Liver (tissue), 3 donors: ENCODE data around the gene ASTN1.

Experiments used
- FOXA1 ChIP-seq: IDR thresholded peaks from 2 replicates; pipeline ENCODE4 v1.6.1; 2016; ENCODE audit warnings: antibody characterized with exemption
- HNF4G ChIP-seq: IDR thresholded peaks from 2 replicates; pipeline ENCODE4 v1.6.1; 2016; ENCODE audit warnings: antibody characterized with exemption
- JUND ChIP-seq, 2 donors: IDR thresholded peaks; 2 replicates each; pipeline ENCODE4 v1.6.1; 2016; ENCODE audit warnings: antibody characterized with exemption in 2 of 2
- RXRA ChIP-seq, 2 donors: IDR thresholded peaks; 2 replicates each; pipeline ENCODE4 v1.6.1; 2017 to 2018; ENCODE audit warnings: antibody characterized with exemption in 2 of 2, mild to moderate bottlenecking in 1 of 2
- SP1 ChIP-seq: IDR thresholded peaks from 2 replicates; pipeline ENCODE4 v1.6.1; 2018; ENCODE audit warnings: antibody characterized with exemption, mild to moderate bottlenecking
- TF ChIP-seq, protein P1 (sequence below): fragments of 150-350 bp; IDR thresholded peaks from 2 replicates; pipeline ENCODE4 v1.5.1; 2017; ENCODE audit warnings: improper control_type of control experiment, low read depth, low read length; ENCODE audit not compliant: missing input control
- TF ChIP-seq, protein P2 (sequence below): IDR thresholded peaks from 2 replicates; pipeline ENCODE4 v1.6.1; 2016; ENCODE audit warnings: antibody characterized with exemption
- TF ChIP-seq, protein P3 (sequence below): IDR thresholded peaks from 2 replicates; pipeline ENCODE4 v1.6.1; 2016; ENCODE audit warnings: antibody characterized with exemption, mild to moderate bottlenecking
- TF ChIP-seq, protein P4 (sequence below): IDR thresholded peaks from 2 replicates; pipeline ENCODE4 v1.6.1; 2016; ENCODE audit warnings: antibody characterized with exemption
- TF ChIP-seq, protein P5 (sequence below): IDR thresholded peaks from 2 replicates; pipeline ENCODE4 v1.6.1; 2016; ENCODE audit warnings: antibody characterized with exemption
- donor health status: healthy.
- donor health status: healthy.

DNA sequence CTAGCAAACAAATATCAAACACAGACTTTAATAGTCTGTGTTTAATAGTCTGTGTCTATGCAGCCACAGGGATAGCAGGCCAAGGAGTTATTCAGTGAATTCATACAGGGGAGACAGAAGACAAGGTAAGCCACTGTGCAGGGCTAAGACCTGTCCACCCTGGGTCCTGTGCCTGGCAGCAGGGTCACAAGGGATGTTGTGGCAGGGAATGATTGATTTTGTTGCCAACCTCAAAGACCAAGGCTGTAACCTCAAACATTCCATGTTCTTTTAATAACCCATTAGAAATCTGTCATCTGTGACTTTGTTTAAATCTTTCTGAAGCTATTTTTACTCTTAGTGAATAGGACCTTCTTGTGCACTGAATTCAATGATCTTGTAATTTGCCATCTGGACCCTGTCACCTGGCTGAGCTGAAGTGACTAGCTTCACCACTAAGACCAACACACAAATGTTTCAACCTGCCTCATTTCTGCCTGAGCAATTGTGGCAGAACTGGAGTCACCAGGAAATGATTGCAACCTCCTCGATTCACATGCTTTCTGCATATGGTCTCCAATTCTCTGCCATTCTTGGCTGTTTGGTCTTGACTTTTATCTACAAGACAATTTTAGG lies 154.2 kb downstream of the ASTN1 start:
- TF ChIP-seq, protein P1, sequence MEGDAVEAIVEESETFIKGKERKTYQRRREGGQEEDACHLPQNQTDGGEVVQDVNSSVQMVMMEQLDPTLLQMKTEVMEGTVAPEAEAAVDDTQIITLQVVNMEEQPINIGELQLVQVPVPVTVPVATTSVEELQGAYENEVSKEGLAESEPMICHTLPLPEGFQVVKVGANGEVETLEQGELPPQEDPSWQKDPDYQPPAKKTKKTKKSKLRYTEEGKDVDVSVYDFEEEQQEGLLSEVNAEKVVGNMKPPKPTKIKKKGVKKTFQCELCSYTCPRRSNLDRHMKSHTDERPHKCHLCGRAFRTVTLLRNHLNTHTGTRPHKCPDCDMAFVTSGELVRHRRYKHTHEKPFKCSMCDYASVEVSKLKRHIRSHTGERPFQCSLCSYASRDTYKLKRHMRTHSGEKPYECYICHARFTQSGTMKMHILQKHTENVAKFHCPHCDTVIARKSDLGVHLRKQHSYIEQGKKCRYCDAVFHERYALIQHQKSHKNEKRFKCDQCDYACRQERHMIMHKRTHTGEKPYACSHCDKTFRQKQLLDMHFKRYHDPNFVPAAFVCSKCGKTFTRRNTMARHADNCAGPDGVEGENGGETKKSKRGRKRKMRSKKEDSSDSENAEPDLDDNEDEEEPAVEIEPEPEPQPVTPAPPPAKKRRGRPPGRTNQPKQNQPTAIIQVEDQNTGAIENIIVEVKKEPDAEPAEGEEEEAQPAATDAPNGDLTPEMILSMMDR: no peak
- TF ChIP-seq RXRA (IDR thresholded peaks at IDR 0.05) (no peak), JUND (IDR thresholded peaks at IDR 0.05) (no peak), SP1 (no peak), FOXA1 (no peak), HNF4G (no peak)
- TF ChIP-seq, protein P2, sequence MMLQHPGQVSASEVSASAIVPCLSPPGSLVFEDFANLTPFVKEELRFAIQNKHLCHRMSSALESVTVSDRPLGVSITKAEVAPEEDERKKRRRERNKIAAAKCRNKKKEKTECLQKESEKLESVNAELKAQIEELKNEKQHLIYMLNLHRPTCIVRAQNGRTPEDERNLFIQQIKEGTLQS: no peak
- TF ChIP-seq, protein P3, sequence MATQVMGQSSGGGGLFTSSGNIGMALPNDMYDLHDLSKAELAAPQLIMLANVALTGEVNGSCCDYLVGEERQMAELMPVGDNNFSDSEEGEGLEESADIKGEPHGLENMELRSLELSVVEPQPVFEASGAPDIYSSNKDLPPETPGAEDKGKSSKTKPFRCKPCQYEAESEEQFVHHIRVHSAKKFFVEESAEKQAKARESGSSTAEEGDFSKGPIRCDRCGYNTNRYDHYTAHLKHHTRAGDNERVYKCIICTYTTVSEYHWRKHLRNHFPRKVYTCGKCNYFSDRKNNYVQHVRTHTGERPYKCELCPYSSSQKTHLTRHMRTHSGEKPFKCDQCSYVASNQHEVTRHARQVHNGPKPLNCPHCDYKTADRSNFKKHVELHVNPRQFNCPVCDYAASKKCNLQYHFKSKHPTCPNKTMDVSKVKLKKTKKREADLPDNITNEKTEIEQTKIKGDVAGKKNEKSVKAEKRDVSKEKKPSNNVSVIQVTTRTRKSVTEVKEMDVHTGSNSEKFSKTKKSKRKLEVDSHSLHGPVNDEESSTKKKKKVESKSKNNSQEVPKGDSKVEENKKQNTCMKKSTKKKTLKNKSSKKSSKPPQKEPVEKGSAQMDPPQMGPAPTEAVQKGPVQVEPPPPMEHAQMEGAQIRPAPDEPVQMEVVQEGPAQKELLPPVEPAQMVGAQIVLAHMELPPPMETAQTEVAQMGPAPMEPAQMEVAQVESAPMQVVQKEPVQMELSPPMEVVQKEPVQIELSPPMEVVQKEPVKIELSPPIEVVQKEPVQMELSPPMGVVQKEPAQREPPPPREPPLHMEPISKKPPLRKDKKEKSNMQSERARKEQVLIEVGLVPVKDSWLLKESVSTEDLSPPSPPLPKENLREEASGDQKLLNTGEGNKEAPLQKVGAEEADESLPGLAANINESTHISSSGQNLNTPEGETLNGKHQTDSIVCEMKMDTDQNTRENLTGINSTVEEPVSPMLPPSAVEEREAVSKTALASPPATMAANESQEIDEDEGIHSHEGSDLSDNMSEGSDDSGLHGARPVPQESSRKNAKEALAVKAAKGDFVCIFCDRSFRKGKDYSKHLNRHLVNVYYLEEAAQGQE: no peak
- TF ChIP-seq, protein P4, sequence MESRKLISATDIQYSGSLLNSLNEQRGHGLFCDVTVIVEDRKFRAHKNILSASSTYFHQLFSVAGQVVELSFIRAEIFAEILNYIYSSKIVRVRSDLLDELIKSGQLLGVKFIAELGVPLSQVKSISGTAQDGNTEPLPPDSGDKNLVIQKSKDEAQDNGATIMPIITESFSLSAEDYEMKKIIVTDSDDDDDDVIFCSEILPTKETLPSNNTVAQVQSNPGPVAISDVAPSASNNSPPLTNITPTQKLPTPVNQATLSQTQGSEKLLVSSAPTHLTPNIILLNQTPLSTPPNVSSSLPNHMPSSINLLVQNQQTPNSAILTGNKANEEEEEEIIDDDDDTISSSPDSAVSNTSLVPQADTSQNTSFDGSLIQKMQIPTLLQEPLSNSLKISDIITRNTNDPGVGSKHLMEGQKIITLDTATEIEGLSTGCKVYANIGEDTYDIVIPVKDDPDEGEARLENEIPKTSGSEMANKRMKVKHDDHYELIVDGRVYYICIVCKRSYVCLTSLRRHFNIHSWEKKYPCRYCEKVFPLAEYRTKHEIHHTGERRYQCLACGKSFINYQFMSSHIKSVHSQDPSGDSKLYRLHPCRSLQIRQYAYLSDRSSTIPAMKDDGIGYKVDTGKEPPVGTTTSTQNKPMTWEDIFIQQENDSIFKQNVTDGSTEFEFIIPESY: no peak
- TF ChIP-seq, protein P5, sequence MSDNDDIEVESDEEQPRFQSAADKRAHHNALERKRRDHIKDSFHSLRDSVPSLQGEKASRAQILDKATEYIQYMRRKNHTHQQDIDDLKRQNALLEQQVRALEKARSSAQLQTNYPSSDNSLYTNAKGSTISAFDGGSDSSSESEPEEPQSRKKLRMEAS: no peak
